ENCODE data around the gene EPG5. TPM values are rescaled to one million over a fixed set of nuclear protein-coding genes. Genes with fewer than 3 reads are reported as not detected.

The EPG5 gene
- polyA plus RNA-seq, 1 donor from 2014 or later, result 18.0 TPM

GRCh38 chr18:45871431-45872084 lies 95.6 kb downstream of the EPG5 start:
- Histone ChIP-seq H3K36me3 (ENCODE audit: insufficient read depth, low read length) (peaks cover 15% of the 10 kb centered on the region), H3K79me2 (replicated peaks; ENCODE audit: insufficient read depth, low read length) (no peaks in the 10 kb centered on the region), H3K9me3 (ENCODE audit: low read length) (peaks cover 7% of the 10 kb centered on the region), H3K27me3 (ENCODE audit: insufficient read depth, low read depth, low read length) (no peaks in the 10 kb centered on the region), H3K9me2 (ENCODE audit: insufficient read depth, low read length) (no peaks in the 10 kb centered on the region), H3K4me3 (ENCODE audit: low read length) (no peak overlapping the region), H4K20me1 (ENCODE audit: insufficient read depth) (no peaks in the 10 kb centered on the region), H3K27ac (ENCODE audit: low read length) (no peak overlapping the region), H3F3A (ENCODE audit: insufficient read depth, low read length, poor library complexity, severe bottlenecking) (no peaks in the 10 kb centered on the region), H3K9ac (ENCODE audit: low read length) (no peak overlapping the region), H2AFZ (ENCODE audit: low read depth, low read length) (no peak overlapping the region), H3K4me2 (ENCODE audit: low read length) (no peak overlapping the region)
- TF ChIP-seq REST (IDR thresholded peaks at IDR 0.05; ENCODE audit: borderline replicate concordance) (no peak), EP300 (conservative IDR thresholded peaks at IDR 0.05; ENCODE audit: poor library complexity, severe bottlenecking) (no peak), MXI1 (conservative IDR thresholded peaks at IDR 0.05; ENCODE audit: poor library complexity, severe bottlenecking) (no peak), SMC3 (conservative IDR thresholded peaks at IDR 0.05; ENCODE audit: poor library complexity) (no peak), CTCF (IDR thresholded peaks at IDR 0.05; ENCODE audit: poor library complexity, severe bottlenecking) (no peak), EZH2 (IDR thresholded peaks at IDR 0.05; ENCODE audit: borderline replicate concordance, insufficient read depth, low read length, poor library complexity, severe bottlenecking) (no peak)

GRCh38 chr18:45870419-45870818 lies 96.7 kb downstream of the EPG5 start:
- Histone ChIP-seq H3K9me3 (ENCODE audit: low read length) (peaks cover 6% of the 10 kb centered on the region), H2AFZ (ENCODE audit: low read depth, low read length) (no peak overlapping the region), H3K4me2 (ENCODE audit: low read length) (no peak overlapping the region), H3K27ac (ENCODE audit: low read length) (no peak overlapping the region), H3K79me2 (replicated peaks; ENCODE audit: insufficient read depth, low read length) (no peaks in the 10 kb centered on the region), H3K36me3 (ENCODE audit: insufficient read depth, low read length) (peaks cover 10% of the 10 kb centered on the region), H4K20me1 (ENCODE audit: insufficient read depth) (no peaks in the 10 kb centered on the region), H3K9me2 (ENCODE audit: insufficient read depth, low read length) (no peaks in the 10 kb centered on the region), H3K27me3 (ENCODE audit: insufficient read depth, low read depth, low read length) (no peaks in the 10 kb centered on the region), H3K4me3 (ENCODE audit: low read length) (no peak overlapping the region), H3F3A (ENCODE audit: insufficient read depth, low read length, poor library complexity, severe bottlenecking) (no peaks in the 10 kb centered on the region), H3K9ac (ENCODE audit: low read length) (no peak overlapping the region)
- TF ChIP-seq SMC3 (conservative IDR thresholded peaks at IDR 0.05; ENCODE audit: poor library complexity) (no peak), REST (IDR thresholded peaks at IDR 0.05; ENCODE audit: borderline replicate concordance) (no peak), TAF1 (IDR thresholded peaks at IDR 0.05; ENCODE audit: low read depth) (no peak), CTCF (IDR thresholded peaks at IDR 0.05; ENCODE audit: poor library complexity, severe bottlenecking) (no peak), MXI1 (conservative IDR thresholded peaks at IDR 0.05; ENCODE audit: poor library complexity, severe bottlenecking) (no peak), EZH2 (IDR thresholded peaks at IDR 0.05; ENCODE audit: borderline replicate concordance, insufficient read depth, low read length, poor library complexity, severe bottlenecking) (no peak), RAD21 (conservative IDR thresholded peaks at IDR 0.05) (no peak), EP300 (conservative IDR thresholded peaks at IDR 0.05; ENCODE audit: poor library complexity, severe bottlenecking) (no peak), POLR2AphosphoS5 (IDR thresholded peaks at IDR 0.05) (no peak)
